ENCODE results near the gene MTARC1. TPM values are rescaled to one million over a fixed set of nuclear protein-coding genes. Genes with fewer than 3 reads are reported as not detected.

Gene MTARC1
- total RNA-seq, 3 donors from 2014 or later: 22.7 to 47.2 (median 34.7) TPM

- TF ChIP-seq CTCF (IDR thresholded peaks at IDR 0.05): no peak
- intact Hi-C loops (cut with DNase I, micrococcal nuclease): no loop called here
- Histone ChIP-seq H3K36me3 (ENCODE audit: low read depth) (no peaks in the 10 kb centered on the region), H3K4me1 (ENCODE audit: low read depth) (peaks cover 4% of the 10 kb centered on the region), H3K9me3 (no peaks in the 10 kb centered on the region), H3K4me3 (no peak overlapping the region)
- DNase-seq: no peak
- ATAC-seq: peak; percentile 77
Observed at GRCh38 chr1:220825819-220826551, 39.3 kb downstream of the MTARC1 start.

- intact Hi-C loops (cut with DNase I, micrococcal nuclease): no loop called here
- no peak for DNase-seq
- no peak for ATAC-seq
- no peak for TF ChIP-seq CTCF (IDR thresholded peaks at IDR 0.05)
- Histone ChIP-seq H3K9me3 (no peaks in the 10 kb centered on the region), H3K4me1 (ENCODE audit: low read depth) (peaks cover 4% of the 10 kb centered on the region), H3K4me3 (no peak overlapping the region), H3K36me3 (ENCODE audit: low read depth) (no peaks in the 10 kb centered on the region)
Observed at GRCh38 chr1:220826729-220827128, 40.0 kb downstream of the MTARC1 start.

- ATAC-seq: peak; percentile 65
- no peak for DNase-seq
- H3K9me3 ChIP-seq: no peaks in the 10 kb centered on the region
- intact Hi-C loops (cut with DNase I, micrococcal nuclease): no loop called here
- TF ChIP-seq CTCF (IDR thresholded peaks at IDR 0.05): no peak
- peaks cover 4% of the 10 kb centered on the region for H3K4me1 ChIP-seq (ENCODE audit: low read depth)
- no peaks in the 10 kb centered on the region for H3K36me3 ChIP-seq (ENCODE audit: low read depth)
- H3K4me3 ChIP-seq: no peak overlapping the region
Observed at GRCh38 chr1:220827445-220828178, 40.9 kb downstream of the MTARC1 start.

- H3K9me3 ChIP-seq: no peaks in the 10 kb centered on the region
- ATAC-seq (no peak), DNase-seq (no peak)
- peaks cover 4% of the 10 kb centered on the region for H3K4me1 ChIP-seq (ENCODE audit: low read depth)
- intact Hi-C loops (cut with DNase I, micrococcal nuclease): no loop called here
- no peaks in the 10 kb centered on the region for H3K36me3 ChIP-seq (ENCODE audit: low read depth)
- H3K4me3 ChIP-seq: no peak overlapping the region
- no peak for TF ChIP-seq CTCF (IDR thresholded peaks at IDR 0.05)
Observed at GRCh38 chr1:220828179-220828490, 41.4 kb downstream of the MTARC1 start.

- intact Hi-C loops (cut with DNase I, micrococcal nuclease): no loop called here
- no peaks in the 10 kb centered on the region for H3K36me3 ChIP-seq (ENCODE audit: low read depth)
- H3K4me3 ChIP-seq: no peak overlapping the region
- H3K9me3 ChIP-seq: no peaks in the 10 kb centered on the region
- peaks cover 4% of the 10 kb centered on the region for H3K4me1 ChIP-seq (ENCODE audit: low read depth)
- no peak for TF ChIP-seq CTCF (IDR thresholded peaks at IDR 0.05)
- DNase-seq (no peak), ATAC-seq (no peak)
Observed at GRCh38 chr1:220828950-220829586, 42.4 kb downstream of the MTARC1 start.

All from mucosa of descending colon (tissue), 3 donors.